T47D (cell line): Measurements from ENCODE around the gene PHF2.

ENCODE experiments used
- DNase-seq, 2 experiments: peaks; one replicate each; pipeline versions ENCODE4 v3.0.0 to v3.0.0-alpha.2; 2011 to 2012; ENCODE audit warnings: low read depth in 1 of 2, low spot score in 1 of 2
- JUND ChIP-seq: IDR thresholded peaks from 2 replicates; pipeline ENCODE4 v1.6.1; 2012; ENCODE audit warnings: low read depth
- in situ Hi-C: cut with HindIII; loops from 2 replicates; pipeline ENCODE4 v1.10.0; 2016; ENCODE audit warnings: low sequenced_read_pairs, low pct_unique_long_range_greater_than_20kb

Gene PHF2

GRCh38 chr9:93603906-93604326, 27.5 kb downstream of the PHF2 start:
- TF ChIP-seq JUND, result no peak
- in situ Hi-C loops, result no loop called here
- DNase-seq, result no peak

GRCh38 chr9:93606187-93606586, 29.8 kb downstream of the PHF2 start:
- no peak for DNase-seq
- in situ Hi-C loops, result no loop called here
- TF ChIP-seq JUND, result no peak

GRCh38 chr9:93610206-93610605, 33.8 kb downstream of the PHF2 start:
- in situ Hi-C loops, result no loop called here
- no peak for DNase-seq
- TF ChIP-seq JUND, result no peak

GRCh38 chr9:93612052-93612795, 35.8 kb downstream of the PHF2 start:
- in situ Hi-C loops, result no loop called here
- DNase-seq, result no peak

GRCh38 chr9:93612796-93613154, 36.4 kb downstream of the PHF2 start:
- DNase-seq, result no peak
- TF ChIP-seq JUND, result no peak
- in situ Hi-C loops, result no loop called here

More at GRCh38 chr9:93612052-93612795, 35.8 kb downstream of the PHF2 start:
- no peak for TF ChIP-seq JUND

- in situ Hi-C loops, result no loop called here
- no peak for DNase-seq
- TF ChIP-seq JUND, result no peak
These were observed 36.8 kb downstream of the PHF2 start for GRCh38 chr9:93613174-93613573.

GRCh38 chr9:93613791-93614190, 37.4 kb downstream of the PHF2 start:
- no peak for DNase-seq
- TF ChIP-seq JUND, result no peak
- in situ Hi-C loops, result no loop called here

- no peak for TF ChIP-seq JUND
- DNase-seq, result no peak
- in situ Hi-C loops, result no loop called here
These were observed 38.6 kb downstream of the PHF2 start for GRCh38 chr9:93614830-93615468.

GRCh38 chr9:93616044-93616443, 39.7 kb downstream of the PHF2 start:
- in situ Hi-C loops, result no loop called here
- no peak for TF ChIP-seq JUND
- DNase-seq, result no peak

- no peak for TF ChIP-seq JUND
- DNase-seq, result no peak
- in situ Hi-C loops, result no loop called here
These were observed 40.9 kb downstream of the PHF2 start for GRCh38 chr9:93617273-93617672.

- DNase-seq, result no peak
- in situ Hi-C loops, result no loop called here
These were observed 42.9 kb downstream of the PHF2 start for GRCh38 chr9:93619272-93619775.

GRCh38 chr9:93620041-93620506, 43.7 kb downstream of the PHF2 start:
- in situ Hi-C loops, result no loop called here
- DNase-seq, result no peak
- TF ChIP-seq JUND, result no peak

More at GRCh38 chr9:93619272-93619775, 42.9 kb downstream of the PHF2 start:
- TF ChIP-seq JUND, result no peak

GRCh38 chr9:93620881-93621820, 44.8 kb downstream of the PHF2 start:
- in situ Hi-C loops, result no loop called here
- TF ChIP-seq JUND, result no peak
- peak in 1 of 2 experiments; percentile 29 for DNase-seq
